ENCODE measurements around the gene SMIM1. TPM values are rescaled to one million over a fixed set of nuclear protein-coding genes. Genes with fewer than 3 reads are reported as not detected.
A peak's percentile ranks its signal among the peaks of the same experiment; 100 is the strongest.

SMIM1 gene
- total and polyA plus RNA-seq, 9 of the 15 experiments (the other 6 are each of a cell fraction or from before 2014, with no cell fraction given) = 2.3 to 125 (median 24.3) TPM

- TF ChIP-seq, protein P1, sequence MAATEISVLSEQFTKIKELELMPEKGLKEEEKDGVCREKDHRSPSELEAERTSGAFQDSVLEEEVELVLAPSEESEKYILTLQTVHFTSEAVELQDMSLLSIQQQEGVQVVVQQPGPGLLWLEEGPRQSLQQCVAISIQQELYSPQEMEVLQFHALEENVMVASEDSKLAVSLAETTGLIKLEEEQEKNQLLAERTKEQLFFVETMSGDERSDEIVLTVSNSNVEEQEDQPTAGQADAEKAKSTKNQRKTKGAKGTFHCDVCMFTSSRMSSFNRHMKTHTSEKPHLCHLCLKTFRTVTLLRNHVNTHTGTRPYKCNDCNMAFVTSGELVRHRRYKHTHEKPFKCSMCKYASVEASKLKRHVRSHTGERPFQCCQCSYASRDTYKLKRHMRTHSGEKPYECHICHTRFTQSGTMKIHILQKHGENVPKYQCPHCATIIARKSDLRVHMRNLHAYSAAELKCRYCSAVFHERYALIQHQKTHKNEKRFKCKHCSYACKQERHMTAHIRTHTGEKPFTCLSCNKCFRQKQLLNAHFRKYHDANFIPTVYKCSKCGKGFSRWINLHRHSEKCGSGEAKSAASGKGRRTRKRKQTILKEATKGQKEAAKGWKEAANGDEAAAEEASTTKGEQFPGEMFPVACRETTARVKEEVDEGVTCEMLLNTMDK (IDR thresholded peaks at IDR 0.05; ENCODE audit: borderline replicate concordance, insufficient read depth, low read depth, low read length, poor library complexity, severe bottlenecking) = no peak
- no peak for TF ChIP-seq ZNF445 (CRISPR knock-in tag; IDR thresholded peaks at IDR 0.05; ENCODE audit: low read depth)
- no peak for TF ChIP-seq RBM25 (IDR thresholded peaks at IDR 0.05; ENCODE audit: low read depth, low read length, severe bottlenecking)
- TF ChIP-seq NCOA2 (IDR thresholded peaks at IDR 0.05; ENCODE audit: partially characterized antibody in 2 of 2) = no peak
- no peak for TF ChIP-seq ILK (tag; IDR thresholded peaks at IDR 0.05; ENCODE audit: borderline replicate concordance, low read depth)
- TF ChIP-seq, protein P2, sequence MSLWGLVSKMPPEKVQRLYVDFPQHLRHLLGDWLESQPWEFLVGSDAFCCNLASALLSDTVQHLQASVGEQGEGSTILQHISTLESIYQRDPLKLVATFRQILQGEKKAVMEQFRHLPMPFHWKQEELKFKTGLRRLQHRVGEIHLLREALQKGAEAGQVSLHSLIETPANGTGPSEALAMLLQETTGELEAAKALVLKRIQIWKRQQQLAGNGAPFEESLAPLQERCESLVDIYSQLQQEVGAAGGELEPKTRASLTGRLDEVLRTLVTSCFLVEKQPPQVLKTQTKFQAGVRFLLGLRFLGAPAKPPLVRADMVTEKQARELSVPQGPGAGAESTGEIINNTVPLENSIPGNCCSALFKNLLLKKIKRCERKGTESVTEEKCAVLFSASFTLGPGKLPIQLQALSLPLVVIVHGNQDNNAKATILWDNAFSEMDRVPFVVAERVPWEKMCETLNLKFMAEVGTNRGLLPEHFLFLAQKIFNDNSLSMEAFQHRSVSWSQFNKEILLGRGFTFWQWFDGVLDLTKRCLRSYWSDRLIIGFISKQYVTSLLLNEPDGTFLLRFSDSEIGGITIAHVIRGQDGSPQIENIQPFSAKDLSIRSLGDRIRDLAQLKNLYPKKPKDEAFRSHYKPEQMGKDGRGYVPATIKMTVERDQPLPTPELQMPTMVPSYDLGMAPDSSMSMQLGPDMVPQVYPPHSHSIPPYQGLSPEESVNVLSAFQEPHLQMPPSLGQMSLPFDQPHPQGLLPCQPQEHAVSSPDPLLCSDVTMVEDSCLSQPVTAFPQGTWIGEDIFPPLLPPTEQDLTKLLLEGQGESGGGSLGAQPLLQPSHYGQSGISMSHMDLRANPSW (CRISPR knock-in tag; IDR thresholded peaks at IDR 0.05) = no peak
- TF ChIP-seq ZNF12 (CRISPR knock-in tag; IDR thresholded peaks at IDR 0.05) = no peak; the same call in 1 of the 2 replicates
- TF ChIP-seq, protein P3, sequence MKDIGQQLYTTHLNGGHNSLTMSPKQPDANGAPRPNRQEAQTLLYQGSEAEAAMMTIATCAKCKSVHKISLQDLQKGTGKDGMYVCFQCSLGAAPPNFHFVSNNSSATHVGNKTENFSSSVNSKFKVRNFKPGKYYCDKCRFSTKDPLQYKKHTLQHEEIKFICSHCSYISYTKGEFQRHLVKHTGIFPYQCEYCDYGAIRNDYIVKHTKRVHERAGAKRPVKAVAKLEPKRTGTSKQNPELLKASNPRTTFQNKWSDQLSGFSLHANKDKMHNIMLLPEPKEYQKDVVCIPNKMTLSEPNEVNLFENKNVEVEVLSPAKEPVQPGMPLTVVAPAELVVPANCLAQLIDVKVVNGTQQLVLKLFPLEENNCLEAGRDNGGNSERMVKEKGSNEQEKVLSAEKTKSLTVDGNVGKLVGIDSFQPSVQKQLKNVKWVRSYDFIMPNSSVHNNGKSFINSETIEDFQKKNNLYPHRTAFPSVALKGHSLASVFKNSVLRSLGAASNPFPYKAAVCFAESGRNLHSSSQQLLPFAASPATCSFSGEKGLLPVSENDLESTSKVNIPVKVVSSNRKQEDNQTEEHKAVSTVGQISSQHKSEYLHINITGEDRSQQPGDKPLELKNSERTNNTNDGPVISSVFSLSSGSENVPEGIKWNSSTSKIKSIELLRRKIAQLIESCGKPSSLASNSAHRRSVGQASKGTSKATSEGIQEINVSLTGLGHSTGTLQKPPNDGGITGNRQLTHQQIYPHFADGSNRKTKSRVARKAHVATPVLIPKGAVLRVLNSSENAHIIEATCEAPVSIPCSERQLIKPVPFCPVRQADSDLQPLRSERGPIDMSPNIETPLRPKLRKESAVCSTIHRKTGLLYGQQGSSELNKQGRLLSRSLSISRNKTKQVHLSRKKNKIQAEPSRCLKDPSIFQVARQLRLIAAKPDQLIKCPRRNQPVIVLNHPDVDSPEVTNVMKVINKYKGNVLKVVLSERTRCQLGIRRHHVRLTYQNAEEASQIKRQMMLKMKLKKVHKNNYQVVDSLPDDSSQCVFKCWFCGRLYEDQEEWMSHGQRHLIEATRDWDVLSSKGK (CRISPR knock-in tag; IDR thresholded peaks at IDR 0.05) = no peak
- TF ChIP-seq ZNF232 (CRISPR knock-in tag; IDR thresholded peaks at IDR 0.05) = no peak
- no peak for TF ChIP-seq FOXK1 (CRISPR knock-in tag; IDR thresholded peaks at IDR 0.05; ENCODE audit: borderline replicate concordance)
- TF ChIP-seq, protein P4, sequence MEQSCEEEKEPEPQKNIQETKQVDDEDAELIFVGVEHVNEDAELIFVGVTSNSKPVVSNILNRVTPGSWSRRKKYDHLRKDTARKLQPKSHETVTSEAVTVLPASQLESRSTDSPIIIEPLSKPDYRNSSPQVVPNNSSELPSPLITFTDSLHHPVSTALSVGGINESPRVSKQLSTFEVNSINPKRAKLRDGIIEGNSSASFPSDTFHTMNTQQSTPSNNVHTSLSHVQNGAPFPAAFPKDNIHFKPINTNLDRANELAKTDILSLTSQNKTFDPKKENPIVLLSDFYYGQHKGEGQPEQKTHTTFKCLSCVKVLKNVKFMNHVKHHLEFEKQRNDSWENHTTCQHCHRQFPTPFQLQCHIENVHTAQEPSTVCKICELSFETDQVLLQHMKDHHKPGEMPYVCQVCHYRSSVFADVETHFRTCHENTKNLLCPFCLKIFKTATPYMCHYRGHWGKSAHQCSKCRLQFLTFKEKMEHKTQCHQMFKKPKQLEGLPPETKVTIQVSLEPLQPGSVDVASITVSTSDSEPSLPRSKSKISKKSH (CRISPR knock-in tag; IDR thresholded peaks at IDR 0.05) = no peak
- no peak for TF ChIP-seq ELF1 (tag; IDR thresholded peaks at IDR 0.05)
- TF ChIP-seq KAT7 (CRISPR knock-in tag; IDR thresholded peaks at IDR 0.05; ENCODE audit: borderline replicate concordance) = no peak
- peak; percentile 83; the same call in 1 of the 2 replicates for TF ChIP-seq NR4A1 (CRISPR knock-in tag; IDR thresholded peaks at IDR 0.05)
- TF ChIP-seq NR4A1 (tag; IDR thresholded peaks at IDR 0.05) = no peak
Observed at GRCh38 chr1:3774946-3775489, 2.5 kb downstream of the SMIM1 start (continued).
